ENCODE measurements around the gene CACNA1C.

DNA sequence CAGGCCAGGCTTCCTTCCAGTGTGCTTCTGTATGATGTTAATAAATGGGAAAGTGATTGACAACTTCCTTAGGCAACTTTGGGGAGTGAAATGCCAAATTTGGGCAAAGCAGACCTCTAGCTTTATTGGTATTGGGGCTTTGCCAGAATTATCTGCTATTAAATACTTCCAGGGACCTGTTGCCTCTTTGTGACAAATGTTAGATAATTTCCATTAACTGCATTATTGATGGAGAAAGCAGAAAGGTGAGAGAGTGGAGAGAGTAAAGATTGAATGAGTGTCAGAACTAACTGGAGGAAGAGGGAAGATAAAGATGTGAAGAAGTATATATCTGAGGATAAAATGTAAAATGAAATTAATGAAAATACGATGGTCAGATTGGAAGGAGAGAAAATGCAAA is 94.5 kb downstream of the CACNA1C start:
- TF ChIP-seq POLR2A (IDR thresholded peaks at IDR 0.05), result no peak
- TF ChIP-seq, protein P1, sequence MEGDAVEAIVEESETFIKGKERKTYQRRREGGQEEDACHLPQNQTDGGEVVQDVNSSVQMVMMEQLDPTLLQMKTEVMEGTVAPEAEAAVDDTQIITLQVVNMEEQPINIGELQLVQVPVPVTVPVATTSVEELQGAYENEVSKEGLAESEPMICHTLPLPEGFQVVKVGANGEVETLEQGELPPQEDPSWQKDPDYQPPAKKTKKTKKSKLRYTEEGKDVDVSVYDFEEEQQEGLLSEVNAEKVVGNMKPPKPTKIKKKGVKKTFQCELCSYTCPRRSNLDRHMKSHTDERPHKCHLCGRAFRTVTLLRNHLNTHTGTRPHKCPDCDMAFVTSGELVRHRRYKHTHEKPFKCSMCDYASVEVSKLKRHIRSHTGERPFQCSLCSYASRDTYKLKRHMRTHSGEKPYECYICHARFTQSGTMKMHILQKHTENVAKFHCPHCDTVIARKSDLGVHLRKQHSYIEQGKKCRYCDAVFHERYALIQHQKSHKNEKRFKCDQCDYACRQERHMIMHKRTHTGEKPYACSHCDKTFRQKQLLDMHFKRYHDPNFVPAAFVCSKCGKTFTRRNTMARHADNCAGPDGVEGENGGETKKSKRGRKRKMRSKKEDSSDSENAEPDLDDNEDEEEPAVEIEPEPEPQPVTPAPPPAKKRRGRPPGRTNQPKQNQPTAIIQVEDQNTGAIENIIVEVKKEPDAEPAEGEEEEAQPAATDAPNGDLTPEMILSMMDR (IDR thresholded peaks at IDR 0.05), result no peak

Measured in esophagus squamous epithelium (tissue), 4 donors.